Pancreas (tissue), 10 donors: Measurements from ENCODE around the gene PALLD. TPM values are rescaled to one million over a fixed set of nuclear protein-coding genes. Genes with fewer than 3 reads are reported as not detected.

ENCODE experiments used
- ATAC-seq, 4 donors: fragments of 200-7000 bp; cut with Tn5 transposase; one replicate each; pipeline versions ENCODE4 v1.8.0 to v1.9.1; 2020; ENCODE audit warnings: mild to moderate bottlenecking in 4 of 4, moderate library complexity in 4 of 4
- DNase-seq, 6 donors: peaks; one replicate each; pipeline ENCODE4 v3.0.0-alpha.2; 2020
- FAIRE-seq: peaks from 2 replicates; lab custom pipeline; 2012; peaks lifted over from hg19 to GRCh38; lab: Jason Lieb, UNC
- H3K27ac ChIP-seq, 4 donors: fragments of 200-600 bp; sonication (generic); 1 replicate in 3 of 4; 2 replicates in 1 of 4; pipeline versions ENCODE4 v1.5.0 to v1.8.0; 2020
- H3K27me3 ChIP-seq, 4 donors: fragments of 200-600 bp; one replicate each; pipeline ENCODE4 v1.8.0; 2021
- H3K36me3 ChIP-seq, 3 donors: fragments of 200-600 bp; sonication (generic) in 1 of 3; one replicate each; pipeline versions ENCODE4 v1.5.0 to v1.8.0; 2020 to 2021
- H3K4me1 ChIP-seq, 3 donors: fragments of 200-600 bp; one replicate each; pipeline ENCODE4 v1.8.0; 2021
- H3K4me3 ChIP-seq, 4 donors: fragments of 200-600 bp; sonication (generic) in 2 of 4; one replicate each; pipeline versions ENCODE4 v1.5.0 to v1.8.0; 2020 to 2021
- H3K9me3 ChIP-seq, 4 donors: fragments of 200-600 bp; one replicate each; pipeline ENCODE4 v1.8.0; 2021
- CTCF ChIP-seq, 4 donors: fragments of 200-600 bp; sonication (generic) in 3 of 4; IDR thresholded peaks; one replicate each; pipeline versions ENCODE4 v1.5.0 to v1.8.0; 2021; ENCODE audit warnings: antibody characterized with exemption in 4 of 4
- WGBS, 2 donors: extraction: QIAGEN DNeasy Blood & Tissue Kit; methylation state at CpG; one replicate each; pipeline ENCODE4 v1.1.7; 2013; 5-methylcytosine and 5-hydroxymethylcytosine counted together
- intact Hi-C, 3 donors: fragments of 100-400 bp; cut with DNase I; formaldehyde crosslinking; loops; one replicate each; pipeline versions ENCODE4 v1.11.1 to v1.14.2; 2022
- polyA plus RNA-seq, 2 donors: library from polyadenylated mRNA; stranded (reverse); fragments of 200-250 nt; gene quantifications; one replicate each; pipeline ENCODE4 v1.2.3, GENCODE V29; 2013
- total RNA-seq, 6 donors: library from RNA; stranded (reverse); fragmentation: NEBNext Ultra II Directional in 4 of 6; extraction: Animal tissue kit (Norgen Biotek cat#: 25700) in 4 of 6; gene quantifications; one replicate each; pipeline versions ENCODE4 v1.2.1 to v1.2.4, GENCODE V29; 2021 to 2023
- donor health status: healthy with polysubstance abuse.
- donor health status: DM: no; HTN: no; CAD: no; lungs with moderate emphysema.
- donor health status: DM: no; HTN: no; CAD: no.
- donor health status: control.
- donor health status: control.
- donor health status: Bipolar disorder and iron deficiency.
- donor health status: DM: yes; HTN: yes; CAD: no.
- donor health status: DM: no; HTN: no; CAD: no.
- donor health status: DM: no; HTN: no; CAD: no.
- donor health status: DM: yes; HTN: yes; CAD: no.

Gene PALLD
- total and polyA plus RNA-seq, 8 donors, result 4.4 to 44.2 (median 14.1) TPM

- no peaks in the 10 kb centered on the region for H3K36me3 ChIP-seq
- ATAC-seq (no peak), FAIRE-seq (no peak), DNase-seq (no peak)
- H3K27ac ChIP-seq, result no peak overlapping the region
- no peaks in the 10 kb centered on the region for H3K27me3 ChIP-seq
- no peaks in the 10 kb centered on the region for H3K9me3 ChIP-seq
- TF ChIP-seq CTCF (IDR thresholded peaks at IDR 0.05), result no peak
- no peak overlapping the region for H3K4me3 ChIP-seq
- intact Hi-C loops, result no loop called here
- peaks cover 0 to 5% (median 4%) of the 10 kb centered on the region in 3 donors for H3K4me1 ChIP-seq
These were observed 12.2 kb upstream of the PALLD start for GRCh38 chr4:168484626-168485025.

- H3K27me3 ChIP-seq, result peaks cover 0 to under 1% (median 0%) of the 10 kb centered on the region in 4 donors
- DNase-seq (no peak), ATAC-seq (no peak), FAIRE-seq (no peak)
- H3K27ac ChIP-seq, result no peak overlapping the region
- peaks cover 0 to 5% (median 4%) of the 10 kb centered on the region in 3 donors for H3K4me1 ChIP-seq
- intact Hi-C loops, result no loop called here
- no peaks in the 10 kb centered on the region for H3K36me3 ChIP-seq
- no peaks in the 10 kb centered on the region for H3K9me3 ChIP-seq
- no peak for TF ChIP-seq CTCF (IDR thresholded peaks at IDR 0.05)
- 92 to 97% methylated on average over 2 of the region's 2 CpGs for WGBS, 2 donors
- no peak overlapping the region for H3K4me3 ChIP-seq
These were observed 11.5 kb upstream of the PALLD start for GRCh38 chr4:168485156-168485910.

GRCh38 chr4:168486912-168487281 lies 10.0 kb upstream of the PALLD start:
- H3K9me3 ChIP-seq, result no peaks in the 10 kb centered on the region
- no peak for TF ChIP-seq CTCF (IDR thresholded peaks at IDR 0.05)
- no peak for FAIRE-seq
- peaks cover 0 to 3% (median 0%) of the 10 kb centered on the region in 4 donors for H3K27me3 ChIP-seq
- no peak overlapping the region for H3K4me3 ChIP-seq
- no peak for ATAC-seq
- 94 to 100% methylated on average over 1 of the region's 1 CpG for WGBS, 2 donors
- DNase-seq, result no peak
- H3K36me3 ChIP-seq, result no peaks in the 10 kb centered on the region
- intact Hi-C loops, result no loop called here
- no peak overlapping the region for H3K27ac ChIP-seq
- H3K4me1 ChIP-seq, result no peaks in the 10 kb centered on the region

- 69 to 80% methylated on average over 9 of the region's 9 CpGs for WGBS, 2 donors
- Histone ChIP-seq H3K9me3 (no peaks in the 10 kb centered on the region), H3K4me3 (no peak overlapping the region), H3K27ac (no peak overlapping the region), H3K27me3 (peaks cover 0 to 6% (median 0%) of the 10 kb centered on the region in 4 donors), H3K4me1 (no peaks in the 10 kb centered on the region), H3K36me3 (no peaks in the 10 kb centered on the region)
- no peak for DNase-seq
- no peak for TF ChIP-seq CTCF (IDR thresholded peaks at IDR 0.05)
- FAIRE-seq, result no peak
- intact Hi-C loops, result no loop called here
- ATAC-seq, result no peak
These were observed 9.4 kb upstream of the PALLD start for GRCh38 chr4:168487282-168488035.

- Histone ChIP-seq H3K27me3 (peaks cover 0 to 6% (median 0%) of the 10 kb centered on the region in 4 donors), H3K36me3 (no peaks in the 10 kb centered on the region), H3K4me3 (no peak overlapping the region), H3K9me3 (no peaks in the 10 kb centered on the region), H3K27ac (no peak overlapping the region), H3K4me1 (no peaks in the 10 kb centered on the region)
- no peak for FAIRE-seq
- intact Hi-C loops, result no loop called here
- no peak for TF ChIP-seq CTCF (IDR thresholded peaks at IDR 0.05)
- WGBS, 2 donors, result 56 to 61% methylated on average over 3 of the region's 3 CpGs
- no peak for ATAC-seq
- DNase-seq, result no peak
These were observed 8.0 kb upstream of the PALLD start for GRCh38 chr4:168488869-168489274.
